Measurements from ENCODE around the gene SLC9A9.
"Not testable (repeated sequence)": the region's sequence is repeated elsewhere in the genome, so short reads cannot be mapped to it uniquely, and the experiment has no call there.

SLC9A9 gene

DNA sequence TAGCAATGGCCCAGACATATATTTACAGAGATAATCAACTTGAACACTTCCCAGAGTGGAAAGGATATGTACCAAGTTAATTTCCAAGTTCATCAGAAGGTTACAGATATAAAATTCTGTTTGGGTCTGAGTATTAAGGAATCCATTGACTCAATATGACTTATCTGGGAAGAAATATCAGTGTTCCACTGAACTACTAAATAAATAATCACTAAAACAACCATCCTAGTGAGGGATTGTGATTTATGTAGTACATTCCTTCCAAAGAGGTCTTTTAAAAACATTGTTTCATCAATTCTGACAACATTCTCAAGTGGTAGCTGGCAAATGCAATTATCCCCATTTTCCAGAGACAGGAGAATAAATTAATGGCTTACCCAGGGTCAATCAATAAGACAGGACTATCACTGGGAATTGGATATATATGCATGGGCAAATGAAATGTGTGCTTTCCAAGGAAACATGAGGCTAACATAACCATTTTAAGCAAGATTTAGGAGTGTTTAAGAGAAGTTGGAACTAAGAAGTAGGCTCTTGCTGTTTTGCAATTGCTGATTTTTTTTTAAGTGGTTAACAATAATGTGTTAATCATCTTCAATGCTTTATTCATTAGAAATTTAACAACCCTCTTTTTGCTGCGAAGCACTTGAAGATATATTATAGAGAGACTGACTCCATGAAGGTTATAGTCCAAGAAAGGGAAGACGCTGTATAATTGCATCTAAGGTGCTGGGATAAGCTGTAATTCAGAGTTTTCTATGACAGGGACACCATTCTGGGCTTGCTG lies 37.9 kb downstream of the SLC9A9 start:
- no peak for DNase-seq (ENCODE audit: low read depth, low spot score)

DNA sequence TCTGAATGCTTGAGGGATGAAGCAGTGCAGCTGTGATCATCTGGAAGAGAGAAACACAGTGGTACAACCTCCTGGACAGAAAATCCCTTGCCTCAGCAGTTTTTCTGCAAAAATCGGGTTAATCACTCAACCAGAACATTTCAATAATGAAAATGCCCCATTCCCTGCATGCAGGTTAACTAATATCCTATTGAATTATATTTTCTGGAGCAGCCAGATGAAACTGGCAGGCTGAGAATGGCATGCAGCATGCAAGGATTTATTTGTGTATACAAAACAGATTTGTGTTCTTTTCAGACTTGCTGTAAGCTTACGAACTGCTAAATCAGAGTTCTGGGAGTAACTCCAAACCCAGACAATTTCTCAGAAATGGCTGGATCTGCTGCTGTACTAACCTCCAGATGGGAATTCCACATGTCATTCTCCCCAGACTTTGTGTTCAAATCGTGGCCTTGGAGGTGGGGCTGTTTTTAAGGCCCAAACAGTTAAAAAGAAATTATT lies 39.1 kb downstream of the SLC9A9 start:
- DNase-seq (ENCODE audit: low read depth, low spot score): no peak

DNA sequence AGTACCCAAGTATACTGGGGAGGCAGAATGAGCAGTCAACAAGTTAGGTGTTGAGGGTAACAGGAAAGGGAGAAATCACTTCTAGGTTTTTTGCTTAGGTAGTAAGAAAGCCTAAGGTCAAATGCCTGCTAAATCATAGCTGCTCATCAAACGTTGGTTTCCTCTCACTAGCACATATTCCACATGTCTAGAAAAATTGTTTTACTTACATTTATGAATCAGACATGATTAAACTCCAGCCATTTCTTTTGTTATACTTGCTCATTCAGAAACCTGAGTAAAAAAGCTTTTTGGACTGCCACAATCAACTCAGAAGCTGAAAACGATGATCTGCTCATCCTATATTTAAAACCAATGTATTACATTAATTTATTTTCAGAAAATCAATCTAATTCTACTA lies 40.2 kb downstream of the SLC9A9 start:
- DNase-seq (ENCODE audit: low read depth, low spot score): no peak

DNA sequence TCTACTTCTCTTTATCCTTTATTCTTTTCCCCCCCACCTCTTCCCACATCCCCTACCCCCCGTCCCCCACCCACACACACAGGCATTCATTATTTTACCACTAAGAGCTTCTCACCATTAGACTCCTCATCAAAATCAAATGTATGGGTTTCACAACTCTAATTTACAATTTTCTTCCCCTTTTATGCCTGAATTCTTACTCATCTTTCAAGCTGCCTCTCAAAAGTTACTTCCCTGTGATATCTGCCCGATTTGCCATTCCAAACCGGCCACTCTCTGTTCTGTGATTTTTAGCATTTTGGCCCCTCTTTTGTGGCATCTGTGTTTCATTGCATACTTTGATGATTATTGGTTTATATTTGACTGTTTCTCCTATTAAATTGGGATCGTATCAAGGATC lies 42.2 kb downstream of the SLC9A9 start:
- no peak for DNase-seq (ENCODE audit: low read depth, low spot score)

DNA sequence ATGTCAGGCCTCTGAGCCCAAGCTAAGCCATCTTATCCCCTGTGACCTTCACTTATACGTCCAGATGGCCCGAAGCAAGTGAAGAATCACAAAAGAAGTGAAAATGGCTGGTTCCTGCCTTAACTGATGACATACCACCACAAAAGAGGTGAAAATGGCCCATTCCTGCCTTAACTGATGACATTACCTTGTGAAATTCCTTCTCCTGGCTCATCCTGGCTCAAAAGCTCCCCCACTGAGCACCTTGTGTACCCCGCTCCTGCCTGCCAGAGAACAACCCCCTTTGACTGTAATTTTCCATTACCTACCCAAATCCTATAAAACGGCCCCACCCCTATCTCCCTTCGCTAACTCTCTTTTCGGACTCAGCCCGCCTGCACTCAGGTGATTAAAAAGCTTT lies 42.8 kb downstream of the SLC9A9 start:
- peak; percentile 55 for DNase-seq (ENCODE audit: low read depth, low spot score)

DNA sequence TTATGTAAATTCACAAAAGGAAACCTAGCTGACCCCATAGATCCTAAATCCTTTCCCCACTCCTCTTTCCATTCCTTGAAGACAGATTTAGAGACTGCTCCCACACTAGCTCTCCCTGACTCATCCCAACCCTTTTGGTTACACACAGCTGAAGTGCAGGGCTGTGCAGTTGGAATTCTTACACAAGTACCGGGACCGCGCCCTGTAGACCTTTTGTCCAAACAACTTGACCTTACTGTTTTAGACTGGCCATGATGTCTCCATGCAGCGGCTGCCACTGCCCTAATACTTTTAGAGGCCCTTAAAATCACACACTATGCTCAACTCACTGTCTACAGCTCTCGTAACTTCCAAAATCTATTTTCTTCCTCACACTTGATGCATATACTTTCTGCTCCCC lies 47.2 kb downstream of the SLC9A9 start:
- DNase-seq (ENCODE audit: low read depth, low spot score): not testable (repeated sequence)

DNA sequence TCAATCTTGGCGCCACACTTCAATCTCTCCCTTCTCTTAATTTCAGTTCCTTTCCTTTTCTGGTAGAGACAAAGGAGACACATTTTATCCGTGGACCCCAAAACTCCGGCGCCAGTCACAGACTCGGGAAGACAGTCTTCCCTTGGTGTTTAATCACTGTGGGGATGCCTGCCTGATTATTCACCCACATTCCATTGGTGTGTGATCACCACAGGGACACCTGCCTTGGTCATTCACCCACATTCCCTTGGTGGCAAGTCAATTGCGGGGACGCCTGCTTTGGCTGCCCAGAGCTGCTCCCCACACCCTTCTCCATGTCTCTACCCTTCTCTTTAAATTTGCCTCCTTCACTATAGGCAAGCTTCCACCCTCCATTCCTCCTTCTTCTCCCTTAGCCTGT lies 50.1 kb downstream of the SLC9A9 start:
- not testable (repeated sequence) for DNase-seq (ENCODE audit: low read depth, low spot score)

DNA sequence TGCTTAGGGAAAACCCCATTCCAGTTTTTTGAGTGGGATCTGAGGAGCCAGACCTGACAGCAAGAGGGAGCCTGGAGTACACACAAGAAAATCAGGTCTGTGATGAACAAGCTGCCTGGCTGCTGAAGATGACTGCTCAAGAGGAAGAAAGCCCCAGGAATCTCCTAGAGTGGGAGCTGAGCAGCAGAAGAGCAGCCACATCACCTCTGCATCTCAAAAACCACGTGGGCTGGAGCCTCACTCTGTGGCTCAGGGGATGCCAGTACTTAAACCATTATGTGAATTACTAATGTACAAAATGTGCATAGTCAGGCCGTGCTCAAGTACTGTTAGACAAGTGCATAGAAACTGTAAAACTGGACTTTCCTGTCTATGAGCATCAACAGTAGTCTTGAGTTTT lies 52.4 kb downstream of the SLC9A9 start:
- DNase-seq (ENCODE audit: low read depth, low spot score): no peak

DNA sequence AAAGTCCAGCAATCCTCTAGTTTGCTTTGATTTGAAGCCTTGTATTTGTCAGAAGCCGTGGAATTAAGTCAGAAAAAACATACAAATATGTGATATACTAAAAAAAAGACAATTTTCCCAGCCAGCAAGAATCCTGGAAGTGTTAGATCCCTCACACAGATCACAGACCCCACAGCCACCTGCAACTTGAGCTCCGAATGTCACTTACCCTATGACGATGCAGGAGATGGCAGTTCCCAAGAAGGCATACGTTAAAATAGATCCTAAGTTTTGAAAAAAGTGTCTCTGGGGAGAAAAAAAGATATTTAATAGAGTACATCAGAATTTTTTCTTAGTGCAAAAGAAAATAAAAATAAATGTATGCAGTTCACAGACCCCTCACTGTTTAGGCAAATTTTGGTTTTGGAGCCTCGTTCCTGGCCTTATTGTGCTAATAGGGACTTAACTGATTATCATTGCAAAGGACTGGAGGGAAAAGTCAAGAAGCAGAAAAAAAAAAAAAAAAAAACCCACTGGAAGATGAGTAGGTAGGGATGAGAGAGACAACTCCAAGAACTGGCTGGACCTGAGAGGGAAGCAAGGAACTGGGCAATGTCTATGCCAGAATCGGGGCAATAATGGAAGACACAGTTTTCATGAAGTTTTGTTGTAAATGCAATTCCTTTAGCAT lies 53.3 kb downstream of the SLC9A9 start:
- no peak for DNase-seq (ENCODE audit: low read depth, low spot score)

DNA sequence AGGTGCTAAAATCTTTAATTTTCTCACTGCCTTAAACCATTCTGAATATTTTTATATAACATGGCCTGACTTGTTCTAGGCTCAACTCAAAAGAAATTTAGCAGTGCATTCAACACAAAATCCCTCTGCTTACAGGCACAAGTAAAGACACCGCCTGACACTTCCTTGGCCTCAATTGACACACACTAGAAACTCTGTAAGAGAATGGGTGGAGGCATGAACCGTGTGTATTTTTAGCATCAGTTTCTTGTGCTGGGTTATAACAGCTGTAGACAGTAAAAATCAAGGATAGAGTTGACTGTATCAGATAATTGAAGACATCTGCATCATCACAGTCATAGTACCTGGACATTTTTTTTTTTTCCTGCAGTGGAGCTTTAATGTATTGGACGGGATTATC lies 54.3 kb downstream of the SLC9A9 start:
- DNase-seq (ENCODE audit: low read depth, low spot score): no peak

DNA sequence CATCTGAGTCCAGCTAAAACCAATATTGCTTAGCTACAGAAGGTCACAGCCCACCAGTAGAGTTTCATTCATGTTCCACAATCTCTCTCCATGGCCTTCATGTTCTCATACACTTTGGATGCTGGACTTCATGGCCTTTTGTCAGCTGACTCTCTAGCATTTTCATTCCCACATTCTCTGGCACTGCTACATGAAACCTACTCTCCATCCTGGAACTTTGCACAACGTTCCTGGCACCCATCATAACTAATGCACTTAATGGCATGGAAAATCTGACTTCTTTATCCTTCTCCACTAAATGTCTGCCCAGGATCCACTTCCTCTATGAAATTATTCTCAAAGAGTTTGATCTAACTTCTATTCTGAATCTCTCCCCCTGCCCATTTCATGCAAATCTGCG lies 56.9 kb downstream of the SLC9A9 start:
- DNase-seq (ENCODE audit: low read depth, low spot score): no peak

DNA sequence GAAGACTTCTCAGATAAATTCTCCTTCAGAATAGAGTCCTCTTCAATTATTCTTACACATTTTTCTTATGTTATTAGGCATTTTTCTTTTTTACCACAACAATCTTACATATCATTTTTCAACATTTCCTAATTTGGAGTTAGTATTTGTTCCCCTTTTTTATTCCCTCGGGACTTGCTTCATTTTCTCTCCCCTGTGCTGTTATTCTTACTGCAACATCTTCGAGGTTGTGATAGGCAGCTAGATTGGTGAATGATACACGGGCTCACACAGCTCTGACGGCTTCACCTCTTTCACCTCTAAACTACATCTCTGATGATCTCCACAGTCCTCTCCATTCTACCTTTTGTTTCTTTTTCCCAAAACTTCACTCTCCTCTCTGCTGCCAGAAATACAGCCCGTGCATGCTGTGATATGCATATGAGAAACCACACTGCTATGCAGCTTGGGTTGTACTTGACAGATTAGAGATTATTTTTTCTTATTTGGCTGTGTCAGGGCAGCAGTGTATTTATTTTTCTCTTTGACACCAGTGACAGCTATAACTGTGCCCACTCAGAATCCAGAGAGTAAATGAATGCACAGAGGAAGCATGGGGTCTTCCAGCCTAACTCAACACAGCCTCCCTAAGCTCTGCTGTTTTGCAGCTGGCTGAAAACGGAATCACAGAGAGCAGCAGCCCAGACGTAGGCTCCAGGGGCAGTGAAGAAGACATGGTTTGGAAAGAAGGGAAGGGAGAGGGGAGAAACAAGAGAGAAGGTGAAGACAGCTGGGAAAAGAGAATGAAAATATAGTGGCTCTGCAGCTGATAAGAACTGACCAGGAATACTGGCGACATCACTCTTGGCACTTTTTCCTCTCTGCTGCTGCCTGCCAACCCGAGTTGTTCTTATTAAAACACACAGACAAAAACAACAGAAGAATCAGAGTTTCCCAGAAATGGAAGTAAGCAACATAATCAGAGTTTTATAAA lies 61.8 kb downstream of the SLC9A9 start:
- DNase-seq (ENCODE audit: low read depth, low spot score): no peak

DNA sequence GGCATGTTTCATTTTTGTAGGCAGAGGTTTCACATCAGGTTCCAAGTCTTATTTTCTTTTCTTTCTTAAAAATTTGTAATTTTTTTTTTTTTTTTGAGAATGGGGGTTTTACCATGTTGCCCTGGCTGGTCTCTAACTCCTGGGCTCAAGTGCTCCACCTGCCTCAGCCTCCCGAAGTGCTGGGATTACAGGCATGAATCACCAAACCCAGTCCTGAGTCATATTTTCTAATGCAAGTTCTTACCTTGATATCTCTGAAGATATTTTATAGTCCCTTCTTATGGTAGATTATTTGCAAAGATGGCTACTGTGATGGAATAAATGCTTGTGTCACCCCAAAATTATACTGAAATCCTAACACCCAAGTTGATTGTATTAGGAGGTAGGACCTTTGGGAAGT lies 63.8 kb downstream of the SLC9A9 start:
- DNase-seq (ENCODE audit: low read depth, low spot score): no peak

DNA sequence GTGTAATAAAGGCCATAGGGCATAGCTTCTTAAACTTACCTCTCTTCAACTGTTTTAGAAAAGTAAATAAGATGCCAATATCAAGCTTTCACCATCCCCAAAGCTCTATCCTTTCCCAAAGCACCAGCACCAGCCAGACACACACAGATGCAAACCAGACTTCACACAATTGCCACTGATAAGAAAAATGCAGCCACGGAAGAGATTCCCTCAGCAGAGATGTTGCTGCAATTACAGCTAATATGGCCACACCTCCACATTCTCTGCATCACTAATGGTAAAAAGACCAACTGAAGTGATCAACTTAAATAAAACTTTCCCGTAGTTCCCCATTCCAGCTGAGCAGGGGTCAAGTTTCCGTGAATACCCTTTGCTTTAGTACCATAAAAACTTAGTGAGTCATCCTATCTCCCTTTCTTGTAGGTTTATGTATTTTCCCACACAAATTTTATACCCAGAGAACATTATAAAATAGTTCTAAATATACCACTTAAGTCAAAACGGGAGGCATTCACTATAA lies 64.4 kb downstream of the SLC9A9 start:
- DNase-seq (ENCODE audit: low read depth, low spot score): no peak

DNA sequence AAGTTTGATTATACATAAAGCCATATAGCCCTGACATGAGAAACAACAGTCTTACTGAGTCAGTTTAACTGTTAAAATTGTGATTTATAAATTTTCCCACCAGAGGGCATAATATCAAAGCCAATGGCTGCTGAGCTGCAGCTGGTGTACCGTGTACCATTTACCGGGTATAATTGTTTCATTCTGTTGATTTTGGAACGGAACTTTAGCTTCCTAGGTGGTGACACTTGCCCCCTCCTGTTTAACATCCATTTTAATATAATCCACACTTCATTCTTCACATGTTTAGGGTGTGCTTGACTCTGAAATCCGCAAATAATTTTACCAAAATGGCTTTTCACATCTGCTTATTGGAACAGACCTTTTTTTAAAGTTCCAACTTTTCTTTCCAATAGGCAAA lies 72.8 kb downstream of the SLC9A9 start:
- DNase-seq (ENCODE audit: low read depth, low spot score): no peak

DNA sequence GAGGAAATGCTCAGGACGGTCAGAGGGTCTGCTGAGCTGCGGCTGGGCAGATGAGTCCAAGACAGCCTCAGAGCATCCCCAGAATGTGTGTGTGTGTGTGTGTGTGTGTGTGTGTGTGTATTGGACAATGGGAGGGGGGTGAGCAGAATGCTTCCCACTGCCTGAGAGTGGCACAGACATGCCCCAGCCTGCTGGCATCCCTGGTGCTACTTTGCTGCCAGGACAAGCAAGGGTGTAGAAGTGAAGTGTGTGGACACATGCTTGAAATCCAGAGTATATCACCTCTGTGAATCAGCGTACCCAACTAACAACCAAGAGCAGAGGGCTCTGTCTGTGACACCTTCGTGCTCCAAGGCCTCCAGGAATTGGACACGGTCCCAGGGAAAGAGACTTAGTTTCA lies 76.3 kb downstream of the SLC9A9 start:
- DNase-seq (ENCODE audit: low read depth, low spot score): no peak

DNA sequence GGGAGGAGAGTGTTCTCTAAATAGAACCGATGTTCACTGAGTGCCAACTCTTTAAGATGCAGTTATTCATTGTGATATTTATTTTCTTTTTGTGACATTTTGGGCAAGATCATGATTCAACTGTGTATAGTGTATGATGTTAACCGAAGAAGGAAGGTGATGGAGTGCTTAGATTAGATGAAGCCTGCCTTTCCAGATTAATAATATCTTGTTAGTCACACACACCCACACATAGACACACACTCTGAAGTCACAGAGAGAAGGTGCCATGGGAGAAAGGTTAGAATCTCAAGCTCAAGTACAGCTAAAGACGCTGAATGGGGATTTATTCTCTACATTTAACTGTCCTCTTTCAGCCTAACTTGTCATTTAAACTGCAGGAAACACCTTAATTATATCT lies 77.0 kb downstream of the SLC9A9 start:
- no peak for DNase-seq (ENCODE audit: low read depth, low spot score)

DNA sequence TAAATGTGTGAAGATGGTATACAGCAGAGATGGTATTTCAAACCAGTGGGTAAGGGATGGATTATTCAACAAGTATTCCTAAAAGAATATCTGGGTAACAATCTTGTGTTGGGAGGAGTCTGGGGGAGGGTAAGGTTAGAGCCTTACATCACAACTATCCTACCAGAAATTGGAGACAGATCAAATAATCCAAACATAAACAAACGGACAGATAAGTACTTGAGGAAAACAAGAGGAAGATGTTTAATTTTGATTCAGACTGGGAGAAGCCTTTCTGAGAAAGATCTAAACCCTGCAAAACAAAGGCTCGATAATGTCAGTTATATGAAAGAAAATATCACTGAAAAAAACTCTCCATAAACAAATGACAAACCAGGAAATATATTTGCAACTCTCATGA lies 77.9 kb downstream of the SLC9A9 start:
- DNase-seq (ENCODE audit: low read depth, low spot score): no peak

DNA sequence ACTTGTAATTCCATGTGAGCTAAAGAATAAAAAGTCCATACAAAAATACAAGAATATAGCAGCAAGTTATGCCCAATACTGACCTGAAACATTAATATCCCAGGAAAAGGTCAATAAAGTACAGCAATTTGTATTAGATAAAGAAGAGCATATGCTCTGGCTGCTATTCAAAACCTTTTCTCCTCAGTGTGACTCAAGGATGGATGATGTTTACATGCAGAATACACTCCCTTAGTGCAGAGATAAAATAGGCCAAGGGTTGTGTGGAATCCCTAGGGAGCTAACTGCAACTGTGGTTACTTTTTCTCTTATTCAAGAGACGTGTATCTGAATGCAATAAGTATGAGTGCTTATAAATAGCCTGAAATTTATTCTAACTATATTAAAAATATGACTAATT lies 78.7 kb downstream of the SLC9A9 start:
- no peak for DNase-seq (ENCODE audit: low read depth, low spot score)

DNA sequence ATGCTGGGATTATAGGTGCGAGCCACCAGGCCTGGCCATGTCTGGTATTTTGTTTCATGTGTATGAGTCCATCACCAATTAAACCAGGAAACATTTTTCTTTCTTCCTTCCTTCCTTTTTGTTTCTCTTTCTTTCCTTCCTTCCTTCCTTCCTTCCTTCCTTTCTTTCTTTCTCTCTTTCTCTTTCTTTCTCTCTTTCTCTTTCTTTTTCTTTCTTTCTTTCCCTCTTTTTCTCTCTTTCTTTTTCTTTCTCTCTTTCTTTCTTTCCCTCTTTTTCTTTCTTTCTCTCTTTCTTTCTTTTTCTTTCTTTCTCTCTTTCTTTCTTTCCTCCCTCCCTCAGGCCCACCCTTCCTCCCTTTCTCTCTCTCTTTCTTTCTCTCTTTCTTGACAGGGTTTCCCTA lies 83.4 kb downstream of the SLC9A9 start:
- DNase-seq (ENCODE audit: low read depth, low spot score): no peak

DNA sequence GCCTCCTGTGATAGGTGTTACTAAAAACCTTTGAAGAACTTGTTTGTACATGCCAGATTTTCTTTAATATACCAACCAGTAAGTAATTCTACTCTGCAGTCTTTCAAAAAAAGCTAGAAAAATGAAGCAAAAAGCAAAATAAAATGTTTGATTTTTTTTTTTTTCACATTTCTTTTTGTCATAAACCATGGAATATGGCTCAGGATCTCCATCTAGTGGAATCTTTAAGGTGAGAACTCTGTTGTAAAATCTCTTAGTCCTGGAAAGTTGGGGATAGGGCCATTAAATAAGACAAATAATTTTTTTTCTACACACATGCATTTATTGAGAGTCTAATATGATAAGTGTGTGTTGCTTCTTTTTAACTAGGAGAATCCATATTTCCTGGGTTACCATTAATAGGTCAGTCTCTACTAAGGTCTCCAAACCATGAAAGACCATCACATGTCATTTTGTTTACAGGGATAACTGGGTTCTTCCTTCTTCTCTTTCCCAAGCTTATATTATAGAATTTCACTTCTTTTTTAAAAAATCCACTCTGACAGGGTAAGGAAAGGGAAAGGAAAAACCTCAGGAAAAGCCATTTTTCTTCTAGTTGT lies 84.6 kb downstream of the SLC9A9 start:
- no peak for DNase-seq (ENCODE audit: low read depth, low spot score)
